ENCODE results near the gene KIAA1755. TPM values are rescaled to one million over a fixed set of nuclear protein-coding genes. Genes with fewer than 3 reads are reported as not detected.
A peak's percentile ranks its signal among the peaks of the same experiment; 100 is the strongest.

KIAA1755 gene
- total RNA-seq, 1 donor from 2014 or later: 17.8 TPM

- TF ChIP-seq CTCF (IDR thresholded peaks at IDR 0.05): no peak
- H3K27me3 Mint-ChIP-seq (ENCODE audit: low read depth): no peaks in the 10 kb centered on the region
- peak; percentile 33 for DNase-seq (ENCODE audit: low spot score)
- no peaks in the 10 kb centered on the region for H3K9me3 Mint-ChIP-seq (ENCODE audit: low read depth)
- H3K4me3 Mint-ChIP-seq (ENCODE audit: unreplicated experiment): no peak overlapping the region
- peaks cover 6% of the 10 kb centered on the region for H3K4me1 Mint-ChIP-seq (ENCODE audit: low read depth)
- peaks cover 3% of the 10 kb centered on the region for H3K36me3 Mint-ChIP-seq (ENCODE audit: low read depth)
- no peak overlapping the region for H3K27ac Mint-ChIP-seq (ENCODE audit: unreplicated experiment)
Observed at GRCh38 chr20:38225240-38225899, 35.2 kb downstream of the KIAA1755 start.

GRCh38 chr20:38224531-38224930 lies 36.0 kb downstream of the KIAA1755 start:
- no peaks in the 10 kb centered on the region for H3K27me3 Mint-ChIP-seq (ENCODE audit: low read depth)

GRCh38 chr20:38223743-38224100 lies 36.8 kb downstream of the KIAA1755 start:
- H3K27me3 Mint-ChIP-seq (ENCODE audit: low read depth): no peaks in the 10 kb centered on the region
- H3K36me3 Mint-ChIP-seq (ENCODE audit: low read depth): peaks cover 3% of the 10 kb centered on the region
- no peak for TF ChIP-seq CTCF (IDR thresholded peaks at IDR 0.05)
- H3K4me1 Mint-ChIP-seq (ENCODE audit: low read depth): peaks cover 10% of the 10 kb centered on the region
- H3K9me3 Mint-ChIP-seq (ENCODE audit: low read depth): no peaks in the 10 kb centered on the region
- H3K4me3 Mint-ChIP-seq (ENCODE audit: unreplicated experiment): no peak overlapping the region
- DNase-seq (ENCODE audit: low spot score): no peak
- H3K27ac Mint-ChIP-seq (ENCODE audit: unreplicated experiment): no peak overlapping the region

More at GRCh38 chr20:38224531-38224930, 36.0 kb downstream of the KIAA1755 start:
- Mint-ChIP-seq H3K4me3 (ENCODE audit: unreplicated experiment) (no peak overlapping the region), H3K4me1 (ENCODE audit: low read depth) (peaks cover 6% of the 10 kb centered on the region), H3K9me3 (ENCODE audit: low read depth) (no peaks in the 10 kb centered on the region), H3K36me3 (ENCODE audit: low read depth) (peaks cover 3% of the 10 kb centered on the region), H3K27ac (ENCODE audit: unreplicated experiment) (no peak overlapping the region)
- DNase-seq (ENCODE audit: low spot score): peak; percentile 41
- no peak for TF ChIP-seq CTCF (IDR thresholded peaks at IDR 0.05)

GRCh38 chr20:38222923-38223742 lies 37.4 kb downstream of the KIAA1755 start:
- Mint-ChIP-seq H3K9me3 (ENCODE audit: low read depth) (no peaks in the 10 kb centered on the region), H3K27ac (ENCODE audit: unreplicated experiment) (no peak overlapping the region), H3K4me1 (ENCODE audit: low read depth) (peaks cover 15% of the 10 kb centered on the region), H3K36me3 (ENCODE audit: low read depth) (no peaks in the 10 kb centered on the region), H3K4me3 (ENCODE audit: unreplicated experiment) (no peak overlapping the region), H3K27me3 (ENCODE audit: low read depth) (no peaks in the 10 kb centered on the region)
- peak; percentile 86 for DNase-seq (ENCODE audit: low spot score)
- TF ChIP-seq CTCF (IDR thresholded peaks at IDR 0.05): peak; percentile 58

- Mint-ChIP-seq H3K4me3 (ENCODE audit: unreplicated experiment) (no peak overlapping the region), H3K4me1 (ENCODE audit: low read depth) (peaks cover 23% of the 10 kb centered on the region), H3K9me3 (ENCODE audit: low read depth) (no peaks in the 10 kb centered on the region), H3K27ac (ENCODE audit: unreplicated experiment) (no peak overlapping the region), H3K36me3 (ENCODE audit: low read depth) (no peaks in the 10 kb centered on the region), H3K27me3 (ENCODE audit: low read depth) (no peaks in the 10 kb centered on the region)
- peak; percentile 88 for TF ChIP-seq CTCF (IDR thresholded peaks at IDR 0.05)
- DNase-seq (ENCODE audit: low spot score): peak; percentile 83
Observed at GRCh38 chr20:38222231-38222922, 38.2 kb downstream of the KIAA1755 start.

Measured in chondrocyte (in vitro differentiated cells).